PFSK-1 (cell line): ENCODE data around the gene XCL2.

Experiments
- POLR2AphosphoS5 ChIP-seq: IDR thresholded peaks from 2 replicates; pipeline ENCODE4 v1.6.1; 2012; ENCODE audit warnings: low read depth, mild to moderate bottlenecking, control low read depth, low read length, moderate library complexity
- TF ChIP-seq, protein P1 (sequence below), 2 experiments: IDR thresholded peaks; 2 replicates each; pipeline versions ENCODE4 v1.6.1 to v1.8.0; 2011 to 2012; ENCODE audit warnings: low read depth in 2 of 2, low read length in 2 of 2, control low read depth in 1 of 2, inconsistent platforms in 1 of 2, mild to moderate bottlenecking in 1 of 2, moderate library complexity in 1 of 2; ENCODE audit not compliant: insufficient read depth in 1 of 2

DNA sequence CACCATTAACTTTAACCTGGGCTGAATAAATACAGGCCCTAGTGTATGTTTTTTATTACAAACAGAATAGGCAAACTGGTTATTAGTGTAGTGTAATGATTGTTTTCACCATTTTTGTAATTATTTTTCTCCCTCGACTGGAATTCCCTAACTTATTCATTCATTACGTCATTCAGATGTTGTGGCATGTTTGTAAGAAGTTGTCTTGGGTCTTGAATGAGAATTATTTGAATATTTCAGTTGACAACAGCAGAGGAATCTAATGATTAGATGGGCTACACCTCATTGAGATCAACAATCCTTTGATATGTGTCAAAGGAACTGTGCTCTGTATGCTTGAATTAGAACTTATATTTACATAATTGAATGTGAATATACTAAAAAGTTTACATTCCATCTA is 45.4 kb upstream of the XCL2 start:
- TF ChIP-seq, protein P1, sequence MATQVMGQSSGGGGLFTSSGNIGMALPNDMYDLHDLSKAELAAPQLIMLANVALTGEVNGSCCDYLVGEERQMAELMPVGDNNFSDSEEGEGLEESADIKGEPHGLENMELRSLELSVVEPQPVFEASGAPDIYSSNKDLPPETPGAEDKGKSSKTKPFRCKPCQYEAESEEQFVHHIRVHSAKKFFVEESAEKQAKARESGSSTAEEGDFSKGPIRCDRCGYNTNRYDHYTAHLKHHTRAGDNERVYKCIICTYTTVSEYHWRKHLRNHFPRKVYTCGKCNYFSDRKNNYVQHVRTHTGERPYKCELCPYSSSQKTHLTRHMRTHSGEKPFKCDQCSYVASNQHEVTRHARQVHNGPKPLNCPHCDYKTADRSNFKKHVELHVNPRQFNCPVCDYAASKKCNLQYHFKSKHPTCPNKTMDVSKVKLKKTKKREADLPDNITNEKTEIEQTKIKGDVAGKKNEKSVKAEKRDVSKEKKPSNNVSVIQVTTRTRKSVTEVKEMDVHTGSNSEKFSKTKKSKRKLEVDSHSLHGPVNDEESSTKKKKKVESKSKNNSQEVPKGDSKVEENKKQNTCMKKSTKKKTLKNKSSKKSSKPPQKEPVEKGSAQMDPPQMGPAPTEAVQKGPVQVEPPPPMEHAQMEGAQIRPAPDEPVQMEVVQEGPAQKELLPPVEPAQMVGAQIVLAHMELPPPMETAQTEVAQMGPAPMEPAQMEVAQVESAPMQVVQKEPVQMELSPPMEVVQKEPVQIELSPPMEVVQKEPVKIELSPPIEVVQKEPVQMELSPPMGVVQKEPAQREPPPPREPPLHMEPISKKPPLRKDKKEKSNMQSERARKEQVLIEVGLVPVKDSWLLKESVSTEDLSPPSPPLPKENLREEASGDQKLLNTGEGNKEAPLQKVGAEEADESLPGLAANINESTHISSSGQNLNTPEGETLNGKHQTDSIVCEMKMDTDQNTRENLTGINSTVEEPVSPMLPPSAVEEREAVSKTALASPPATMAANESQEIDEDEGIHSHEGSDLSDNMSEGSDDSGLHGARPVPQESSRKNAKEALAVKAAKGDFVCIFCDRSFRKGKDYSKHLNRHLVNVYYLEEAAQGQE (IDR thresholded peaks at IDR 0.05; ENCODE audit: insufficient read depth in 1 of 2, low read depth in 2 of 2, low read length in 2 of 2): no peak
- TF ChIP-seq POLR2AphosphoS5: no peak
